Activated CD8-positive, alpha-beta T cell treated with anti-CD3 and anti-CD28 coated beads for 36 hours (primary cell): ENCODE measurements around the gene PIP. TPM values are rescaled to one million over a fixed set of nuclear protein-coding genes. Genes with fewer than 3 reads are reported as not detected.
"Not testable (repeated sequence)": the region's sequence is repeated elsewhere in the genome, so short reads cannot be mapped to it uniquely, and the experiment has no call there.

Source experiments
- ATAC-seq: fragments of 200-7000 bp; cut with Tn5 transposase; one replicate; pipeline ENCODE4 v1.10.0; 2021; ENCODE audit warnings: mild to moderate bottlenecking, moderate library complexity
- CTCF ChIA-PET: fragments of 350-600 bp; sonication (Branson Sonifier 250); formaldehyde crosslinking; loops from one replicate; lab custom pipeline; 2021; ENCODE audit warnings: antibody characterized with exemption; lab: Charles Lee
- POLR2A ChIA-PET: fragments of 350-600 bp; sonication (Branson Sonifier 250); formaldehyde crosslinking; loops from one replicate; lab custom pipeline; 2021; ENCODE audit warnings: antibody characterized with exemption; lab: Charles Lee
- DNase-seq: peaks from one replicate; pipeline ENCODE4 v3.0.0-alpha.2; 2020
- H3K27ac Mint-ChIP-seq: one replicate; pipeline ENCODE4 v1.8.0; 2021; ENCODE audit warnings: mild to moderate bottlenecking, mixed read lengths
- H3K27me3 Mint-ChIP-seq: one replicate; pipeline ENCODE4 v1.8.0; 2021; ENCODE audit warnings: mixed read lengths
- H3K36me3 Mint-ChIP-seq: one replicate; pipeline ENCODE4 v1.8.0; 2021; ENCODE audit warnings: low read depth, mixed read lengths
- H3K4me1 Mint-ChIP-seq: one replicate; pipeline ENCODE4 v1.8.0; 2021; ENCODE audit warnings: low read depth, mixed read lengths
- H3K4me3 Mint-ChIP-seq: one replicate; pipeline ENCODE4 v1.8.0; 2021; ENCODE audit warnings: mild to moderate bottlenecking, moderate library complexity, mixed read lengths
- H3K9me3 Mint-ChIP-seq: one replicate; pipeline ENCODE4 v1.8.0; 2021; ENCODE audit warnings: mixed read lengths
- intact Hi-C: fragments of 100-400 bp; cut with micrococcal nuclease; formaldehyde crosslinking; loops from one replicate; pipeline ENCODE4 v1.10.0; 2022
- total RNA-seq, 2 experiments: library from RNA; stranded (reverse); gene quantifications; one replicate each; pipeline ENCODE4 v1.2.3, GENCODE V29; 2021
- TF ChIP-seq, protein P1 (sequence below): fragments of 200-600 bp; IDR thresholded peaks from one replicate; pipeline ENCODE4 v1.8.0; 2022; ENCODE audit warnings: antibody characterized with exemption, mild to moderate bottlenecking

The PIP gene, protein sequence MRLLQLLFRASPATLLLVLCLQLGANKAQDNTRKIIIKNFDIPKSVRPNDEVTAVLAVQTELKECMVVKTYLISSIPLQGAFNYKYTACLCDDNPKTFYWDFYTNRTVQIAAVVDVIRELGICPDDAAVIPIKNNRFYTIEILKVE
- not detected for total RNA-seq

DNA sequence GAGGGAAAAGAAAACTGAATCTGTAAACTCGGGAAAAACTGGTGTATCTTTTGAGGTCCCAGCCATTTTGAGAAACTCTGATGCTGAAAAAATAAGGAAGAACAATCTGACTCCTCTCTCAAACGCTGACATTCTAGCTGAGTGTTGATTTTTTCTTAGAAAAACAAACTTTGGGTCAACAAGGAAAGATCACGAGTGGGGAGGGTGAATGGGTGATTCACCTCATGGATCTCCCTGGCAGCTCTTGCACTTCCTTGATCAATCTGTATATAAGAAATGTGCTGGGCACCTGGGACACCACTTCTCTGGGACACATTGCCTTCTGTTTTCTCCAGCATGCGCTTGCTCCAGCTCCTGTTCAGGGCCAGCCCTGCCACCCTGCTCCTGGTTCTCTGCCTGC is at the start of gene PIP:
PIP (plus strand) TSS at position 297 of the 400 bp plus-strand sequence; CDS start at position 337, 40 bp downstream.
- Mint-ChIP-seq H3K27me3 (peaks cover 20% of the 10 kb centered on the region), H3K9me3 (no peaks in the 10 kb centered on the region), H3K27ac (no peak within 1 kb of the TSS), H3K4me1 (no peaks in the 10 kb centered on the region), H3K4me3 (no peak within 1 kb of the TSS), H3K36me3 (no peaks in the 10 kb centered on the region)
- no peak for DNase-seq
- TF ChIP-seq, protein P1, sequence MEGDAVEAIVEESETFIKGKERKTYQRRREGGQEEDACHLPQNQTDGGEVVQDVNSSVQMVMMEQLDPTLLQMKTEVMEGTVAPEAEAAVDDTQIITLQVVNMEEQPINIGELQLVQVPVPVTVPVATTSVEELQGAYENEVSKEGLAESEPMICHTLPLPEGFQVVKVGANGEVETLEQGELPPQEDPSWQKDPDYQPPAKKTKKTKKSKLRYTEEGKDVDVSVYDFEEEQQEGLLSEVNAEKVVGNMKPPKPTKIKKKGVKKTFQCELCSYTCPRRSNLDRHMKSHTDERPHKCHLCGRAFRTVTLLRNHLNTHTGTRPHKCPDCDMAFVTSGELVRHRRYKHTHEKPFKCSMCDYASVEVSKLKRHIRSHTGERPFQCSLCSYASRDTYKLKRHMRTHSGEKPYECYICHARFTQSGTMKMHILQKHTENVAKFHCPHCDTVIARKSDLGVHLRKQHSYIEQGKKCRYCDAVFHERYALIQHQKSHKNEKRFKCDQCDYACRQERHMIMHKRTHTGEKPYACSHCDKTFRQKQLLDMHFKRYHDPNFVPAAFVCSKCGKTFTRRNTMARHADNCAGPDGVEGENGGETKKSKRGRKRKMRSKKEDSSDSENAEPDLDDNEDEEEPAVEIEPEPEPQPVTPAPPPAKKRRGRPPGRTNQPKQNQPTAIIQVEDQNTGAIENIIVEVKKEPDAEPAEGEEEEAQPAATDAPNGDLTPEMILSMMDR: no peak
- ChIA-PET POLR2A (no interaction called here), CTCF (interaction anchor here (2.7 kb wide), 1 partner anchor 83 kb away, joined by 9 read pairs; no protein-coding TSS in a partner anchor)
- intact Hi-C loops: no loop called here
- ATAC-seq: no peak

DNA sequence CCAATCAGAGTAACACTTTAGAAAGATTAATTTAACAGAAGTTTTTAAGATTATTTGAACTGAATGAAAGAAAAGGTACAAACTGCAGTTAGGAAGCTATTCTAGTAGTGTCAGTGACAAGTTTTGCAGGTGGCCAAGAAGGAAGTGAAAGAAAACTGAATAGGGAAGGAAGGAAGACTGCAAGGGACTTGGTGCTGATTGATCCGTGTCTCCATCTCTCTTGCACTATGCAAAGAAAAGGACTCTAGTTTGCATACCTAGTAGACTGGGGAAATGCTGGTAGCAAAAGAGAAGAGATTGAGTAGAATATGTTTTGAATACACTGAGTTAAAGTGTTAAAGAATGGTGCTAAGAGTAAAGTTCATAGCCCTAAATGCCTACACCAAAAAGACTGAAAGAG is 46.8 kb upstream of the PIP start:
- ChIA-PET CTCF (interaction anchor here (1.8 kb wide), 1 partner anchor 81 kb away, joined by 6 read pairs; no protein-coding TSS in a partner anchor), POLR2A (no interaction called here)
- no peak overlapping the region for H3K27ac Mint-ChIP-seq
- H3K9me3 Mint-ChIP-seq: peaks cover 7% of the 10 kb centered on the region
- no peaks in the 10 kb centered on the region for H3K36me3 Mint-ChIP-seq
- H3K4me3 Mint-ChIP-seq: no peak overlapping the region
- H3K4me1 Mint-ChIP-seq: no peaks in the 10 kb centered on the region
- TF ChIP-seq, protein P1: no peak
- H3K27me3 Mint-ChIP-seq: peaks cover 8% of the 10 kb centered on the region
- no peak for ATAC-seq
- no peak for DNase-seq
- intact Hi-C loops: no loop called here

DNA sequence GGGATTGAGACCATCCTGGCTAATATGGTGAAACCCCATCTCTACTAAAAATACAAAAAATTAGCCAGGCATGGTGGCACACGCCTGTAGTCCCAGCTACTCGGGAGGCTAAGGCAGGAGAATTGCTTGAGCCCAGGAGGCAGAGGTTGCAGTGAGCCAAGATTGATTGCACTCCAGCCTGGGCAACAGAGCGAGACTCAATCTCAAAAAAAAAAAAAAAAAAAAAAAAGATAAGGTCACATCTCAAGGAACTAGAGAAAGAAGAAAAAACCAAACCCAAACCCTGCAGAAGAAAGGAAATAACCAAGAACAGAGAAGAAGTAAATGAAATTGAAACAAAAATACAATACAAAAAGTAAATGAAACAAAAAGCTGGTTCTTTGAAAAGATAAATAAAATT is 46.3 kb upstream of the PIP start:
- H3K36me3 Mint-ChIP-seq, ATAC-seq, POLR2A ChIA-PET, H3K27me3 Mint-ChIP-seq, intact Hi-C loops, H3K4me1 Mint-ChIP-seq, H3K27ac Mint-ChIP-seq, H3K4me3 Mint-ChIP-seq, H3K9me3 Mint-ChIP-seq, DNase-seq, CTCF ChIA-PET: not testable (repeated sequence)

DNA sequence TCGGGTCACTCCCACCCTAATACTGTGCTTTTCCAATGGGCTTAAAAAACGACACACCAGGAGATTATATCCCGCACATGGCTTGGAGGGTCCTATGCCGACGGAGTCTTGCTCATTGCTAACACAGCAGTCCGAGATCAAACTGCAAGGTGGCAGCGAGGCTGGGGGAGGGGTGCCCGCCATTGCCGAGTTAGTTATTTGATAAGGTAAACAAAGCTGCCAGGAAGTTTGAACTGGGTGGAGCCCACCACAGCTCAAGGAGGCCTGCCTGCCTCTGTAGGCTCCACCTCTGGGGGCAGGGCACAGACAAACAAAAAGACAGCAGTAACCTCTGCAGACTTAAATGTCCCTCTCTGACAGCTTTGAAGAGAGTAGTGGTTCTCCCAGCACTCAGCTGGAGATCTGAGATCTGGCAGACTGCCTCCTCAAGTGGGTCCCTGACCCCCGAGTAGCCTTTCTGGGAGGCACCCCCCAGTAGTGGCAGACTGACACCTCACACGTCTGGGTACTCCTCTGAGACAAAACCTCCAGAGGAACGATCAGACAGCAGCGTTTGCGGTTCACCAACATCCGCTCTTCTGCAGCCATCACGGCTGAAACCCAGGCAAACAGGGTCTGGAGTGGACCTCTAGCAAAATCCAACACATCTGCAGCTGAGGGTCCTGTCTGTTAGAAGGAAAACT is 43.2 kb upstream of the PIP start:
- H3K4me1 Mint-ChIP-seq, intact Hi-C loops, H3K4me3 Mint-ChIP-seq, POLR2A ChIA-PET, H3K36me3 Mint-ChIP-seq, H3K27ac Mint-ChIP-seq, CTCF ChIA-PET, ATAC-seq, H3K9me3 Mint-ChIP-seq, DNase-seq: not testable (repeated sequence)
- H3K27me3 Mint-ChIP-seq: peaks cover 11% of the 10 kb centered on the region

DNA sequence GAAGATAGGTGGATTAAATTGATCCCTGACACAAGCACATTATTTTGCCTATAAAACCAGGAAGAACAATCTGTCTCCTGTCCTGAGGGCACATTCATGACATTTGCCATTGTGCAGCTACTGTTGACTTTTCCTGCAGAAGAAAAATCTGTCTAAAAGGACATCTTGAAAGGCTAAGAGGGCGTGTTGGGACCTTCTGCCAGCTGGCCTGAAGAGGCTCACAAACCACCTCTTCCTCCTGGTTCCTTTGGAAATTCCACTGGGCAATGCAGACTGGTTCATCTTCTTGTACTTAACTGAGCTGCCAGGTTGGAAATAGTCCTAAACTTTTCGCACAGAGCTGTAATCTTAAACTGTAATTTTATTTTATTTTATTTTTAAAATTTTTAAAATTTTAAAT is 35.7 kb upstream of the PIP start:
- no peaks in the 10 kb centered on the region for H3K27me3 Mint-ChIP-seq
- CTCF ChIA-PET: no interaction called here
- DNase-seq (no peak), ATAC-seq (no peak)
- POLR2A ChIA-PET: no interaction called here
- H3K27ac Mint-ChIP-seq: no peak overlapping the region
- TF ChIP-seq, protein P1: no peak
- intact Hi-C loops: no loop called here
- no peaks in the 10 kb centered on the region for H3K4me1 Mint-ChIP-seq
- peaks cover 15% of the 10 kb centered on the region for H3K9me3 Mint-ChIP-seq
- no peaks in the 10 kb centered on the region for H3K36me3 Mint-ChIP-seq
- H3K4me3 Mint-ChIP-seq: no peak overlapping the region

DNA sequence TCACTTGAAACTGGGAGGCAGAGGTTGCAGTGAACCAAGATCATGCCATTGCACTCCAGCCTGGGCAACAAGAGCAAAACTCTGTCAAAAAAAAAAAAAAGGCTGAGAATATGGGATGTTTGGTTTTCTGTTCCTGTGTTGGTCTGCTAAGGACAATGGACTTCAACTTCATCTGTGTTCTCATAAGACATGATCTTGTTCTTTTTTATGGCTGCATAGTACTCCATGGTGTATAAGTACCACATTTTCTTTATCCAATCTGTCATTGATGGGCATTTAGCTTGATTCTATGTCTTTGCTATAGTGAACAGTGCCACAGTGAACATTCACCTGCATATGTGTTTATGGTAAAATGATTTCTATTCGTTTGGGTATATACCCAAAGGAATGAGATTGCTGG is 32.3 kb upstream of the PIP start:
- H3K4me1 Mint-ChIP-seq, H3K36me3 Mint-ChIP-seq, CTCF ChIA-PET, DNase-seq, H3K27ac Mint-ChIP-seq, ATAC-seq, intact Hi-C loops, POLR2A ChIA-PET, H3K27me3 Mint-ChIP-seq, H3K4me3 Mint-ChIP-seq: not testable (repeated sequence)
- H3K9me3 Mint-ChIP-seq: peaks cover 18% of the 10 kb centered on the region
